ENCODE data around the gene KRTDAP.

The KRTDAP gene

DNA sequence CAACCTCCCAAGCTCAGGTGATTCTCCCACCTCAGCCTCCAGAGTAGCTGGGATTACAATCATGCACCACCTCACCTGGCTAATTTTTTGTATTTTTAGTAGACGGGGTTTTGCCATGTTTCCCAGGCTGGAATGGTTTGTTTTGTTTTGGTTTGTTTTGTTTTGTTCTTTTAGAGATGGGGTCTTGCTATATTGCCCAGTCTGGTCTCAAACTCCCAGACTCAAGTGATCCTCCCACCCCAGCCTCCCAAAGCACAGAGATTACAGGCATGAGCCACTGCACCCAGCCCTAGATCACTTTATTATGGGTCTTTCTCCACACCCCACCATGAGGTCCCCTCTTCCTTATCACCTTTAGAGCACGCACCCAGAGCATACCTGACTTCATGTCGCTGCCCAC lies 8.0 kb upstream of the KRTDAP start:
- no peak for DNase-seq (ENCODE audit: low read depth)
- TF ChIP-seq, protein P1, sequence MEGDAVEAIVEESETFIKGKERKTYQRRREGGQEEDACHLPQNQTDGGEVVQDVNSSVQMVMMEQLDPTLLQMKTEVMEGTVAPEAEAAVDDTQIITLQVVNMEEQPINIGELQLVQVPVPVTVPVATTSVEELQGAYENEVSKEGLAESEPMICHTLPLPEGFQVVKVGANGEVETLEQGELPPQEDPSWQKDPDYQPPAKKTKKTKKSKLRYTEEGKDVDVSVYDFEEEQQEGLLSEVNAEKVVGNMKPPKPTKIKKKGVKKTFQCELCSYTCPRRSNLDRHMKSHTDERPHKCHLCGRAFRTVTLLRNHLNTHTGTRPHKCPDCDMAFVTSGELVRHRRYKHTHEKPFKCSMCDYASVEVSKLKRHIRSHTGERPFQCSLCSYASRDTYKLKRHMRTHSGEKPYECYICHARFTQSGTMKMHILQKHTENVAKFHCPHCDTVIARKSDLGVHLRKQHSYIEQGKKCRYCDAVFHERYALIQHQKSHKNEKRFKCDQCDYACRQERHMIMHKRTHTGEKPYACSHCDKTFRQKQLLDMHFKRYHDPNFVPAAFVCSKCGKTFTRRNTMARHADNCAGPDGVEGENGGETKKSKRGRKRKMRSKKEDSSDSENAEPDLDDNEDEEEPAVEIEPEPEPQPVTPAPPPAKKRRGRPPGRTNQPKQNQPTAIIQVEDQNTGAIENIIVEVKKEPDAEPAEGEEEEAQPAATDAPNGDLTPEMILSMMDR (IDR thresholded peaks at IDR 0.05; ENCODE audit: insufficient read depth, low read depth, low read length, missing control alignments): no peak
- H3K4me3 ChIP-seq (ENCODE audit: low read depth, low read length): no peak overlapping the region

DNA sequence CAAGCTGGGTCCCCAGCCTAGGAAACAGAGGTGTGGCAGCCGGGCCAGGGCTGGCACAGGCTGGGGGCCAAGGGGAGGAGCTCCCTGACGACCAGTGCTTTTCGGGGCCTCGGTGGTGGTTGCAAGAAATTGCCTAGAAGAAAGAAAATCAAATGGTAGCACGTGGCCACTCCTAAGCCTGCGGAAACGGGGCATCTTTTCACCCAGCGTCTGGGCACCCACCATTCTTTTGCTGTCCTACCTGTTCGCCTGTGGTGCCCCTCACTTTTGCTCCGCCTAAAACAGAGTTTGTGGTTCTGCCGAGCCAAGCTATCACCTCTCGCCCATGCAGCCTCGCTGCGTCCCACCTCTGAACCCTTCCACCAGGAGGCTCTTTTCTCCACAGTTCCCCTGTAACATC lies 7.1 kb upstream of the KRTDAP start:
- TF ChIP-seq, protein P1 (IDR thresholded peaks at IDR 0.05; ENCODE audit: insufficient read depth, low read depth, low read length, missing control alignments): no peak
- no peak overlapping the region for H3K4me3 ChIP-seq (ENCODE audit: low read depth, low read length)
- DNase-seq (ENCODE audit: low read depth): no peak

- H3K4me3 ChIP-seq (ENCODE audit: low read depth, low read length): no peak overlapping the region
- DNase-seq (ENCODE audit: low read depth): peak; percentile 76
- TF ChIP-seq, protein P1 (IDR thresholded peaks at IDR 0.05; ENCODE audit: insufficient read depth, low read depth, low read length, missing control alignments): peak; percentile 100
Observed at GRCh38 chr19:35495107-35496064, 5.1 kb upstream of the KRTDAP start.

DNA sequence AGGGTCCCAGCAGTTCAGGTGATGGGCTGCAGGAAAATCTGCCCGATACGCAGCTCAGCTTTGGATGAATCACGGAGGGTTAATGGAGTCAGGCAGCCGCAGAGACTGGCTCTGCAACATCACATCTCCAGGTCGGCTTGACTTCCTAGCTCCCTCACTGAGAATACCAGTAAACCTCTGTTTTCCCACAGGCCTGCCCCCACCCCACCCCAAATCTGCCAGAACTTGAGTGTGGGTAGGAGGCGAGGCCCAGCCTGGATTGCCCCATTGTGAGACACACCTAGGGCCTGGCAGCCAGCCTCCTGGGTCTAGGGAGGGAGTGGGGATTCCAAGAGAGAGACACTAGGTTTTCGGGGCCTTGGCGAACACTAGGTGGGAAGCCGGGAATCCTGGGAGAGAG lies 3.7 kb upstream of the KRTDAP start:
- TF ChIP-seq, protein P1 (IDR thresholded peaks at IDR 0.05; ENCODE audit: insufficient read depth, low read depth, low read length, missing control alignments): no peak
- no peak for DNase-seq (ENCODE audit: low read depth)
- H3K4me3 ChIP-seq (ENCODE audit: low read depth, low read length): no peak overlapping the region

DNA sequence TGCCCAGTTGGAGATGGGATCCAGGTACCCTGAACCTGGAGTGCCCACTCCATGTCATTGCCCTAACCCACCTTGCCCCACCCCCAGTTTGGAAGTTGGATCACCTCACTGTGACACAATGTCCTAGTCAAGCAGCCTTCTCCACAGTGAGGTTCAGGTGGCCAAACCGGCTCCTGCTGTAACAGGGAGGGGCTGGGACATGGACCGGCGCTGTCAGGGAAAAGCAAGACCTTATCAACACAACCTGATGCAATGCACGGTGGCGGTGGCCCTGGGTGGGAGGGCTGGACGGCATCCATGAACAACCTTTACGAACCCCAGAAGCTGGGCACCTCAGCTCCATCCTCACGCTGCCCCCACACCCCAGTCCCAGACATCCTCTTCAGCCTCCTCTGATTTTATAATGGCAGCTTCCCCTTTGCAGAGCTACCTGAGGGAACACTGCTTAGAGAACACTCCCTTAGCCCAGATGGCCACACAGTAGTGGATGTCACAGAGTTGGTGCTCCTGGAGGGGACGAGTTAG lies 1.6 kb upstream of the KRTDAP start:
- H3K4me3 ChIP-seq (ENCODE audit: low read depth, low read length): no peak overlapping the region
- TF ChIP-seq, protein P1 (IDR thresholded peaks at IDR 0.05; ENCODE audit: insufficient read depth, low read depth, low read length, missing control alignments): no peak
- no peak for DNase-seq (ENCODE audit: low read depth)

- no peak for DNase-seq (ENCODE audit: low read depth)
- TF ChIP-seq, protein P1 (IDR thresholded peaks at IDR 0.05; ENCODE audit: insufficient read depth, low read depth, low read length, missing control alignments): no peak
- H3K4me3 ChIP-seq (ENCODE audit: low read depth, low read length): no peak overlapping the region
Observed at GRCh38 chr19:35488677-35489076, 1.6 kb downstream of the KRTDAP start.
